GM12864 (cell line): Measurements from ENCODE around the gene MRFAP1.

Experiments used
- DNase-seq: peaks from one replicate; pipeline ENCODE4 v3.0.0-alpha.2; 2011; ENCODE audit warnings: low read depth
- H3K4me3 ChIP-seq: 2 replicates; pipeline ENCODE4 v1.5.1; 2011; ENCODE audit warnings: mild to moderate bottlenecking, low read depth, low read length, control low read depth
- TF ChIP-seq, protein P1 (sequence below): IDR thresholded peaks from 2 replicates; pipeline ENCODE4 v1.5.1; 2011; ENCODE audit warnings: low read depth, mild to moderate bottlenecking, moderate library complexity, low read length, control low read depth, inconsistent platforms; ENCODE audit errors: missing control alignments

MRFAP1 gene

DNA sequence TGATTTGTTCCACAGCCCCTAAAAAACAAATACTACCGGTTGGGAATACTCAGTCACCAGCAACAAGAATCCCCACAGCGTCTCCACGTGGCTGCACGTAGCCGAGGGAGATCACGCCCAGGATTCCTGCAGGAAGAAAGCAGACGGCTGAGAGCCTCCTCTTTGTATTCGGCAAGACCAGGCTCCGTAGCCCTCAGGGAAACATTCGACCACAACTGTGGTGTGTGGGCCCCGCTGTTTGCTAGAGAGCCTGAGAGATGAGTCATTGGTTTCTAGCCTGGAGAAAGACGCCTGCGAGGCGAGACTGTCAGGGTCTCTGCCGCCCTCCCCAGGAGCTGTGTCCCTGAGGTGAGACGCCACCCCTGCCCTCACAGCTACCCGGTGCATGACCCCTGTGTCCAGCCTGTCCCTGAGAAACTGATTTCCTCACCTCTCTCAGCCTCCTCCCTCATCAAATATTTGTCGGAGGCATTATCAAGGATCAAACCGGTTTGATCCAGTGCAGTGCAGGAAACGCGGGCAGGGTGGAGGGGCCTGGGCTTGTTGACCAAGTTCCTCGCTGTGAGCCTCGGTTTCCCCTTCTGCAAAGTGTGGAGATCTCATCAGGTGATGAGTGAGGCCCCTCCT is 48.5 kb downstream of the MRFAP1 start:
- H3K4me3 ChIP-seq = no peak overlapping the region
- TF ChIP-seq, protein P1, sequence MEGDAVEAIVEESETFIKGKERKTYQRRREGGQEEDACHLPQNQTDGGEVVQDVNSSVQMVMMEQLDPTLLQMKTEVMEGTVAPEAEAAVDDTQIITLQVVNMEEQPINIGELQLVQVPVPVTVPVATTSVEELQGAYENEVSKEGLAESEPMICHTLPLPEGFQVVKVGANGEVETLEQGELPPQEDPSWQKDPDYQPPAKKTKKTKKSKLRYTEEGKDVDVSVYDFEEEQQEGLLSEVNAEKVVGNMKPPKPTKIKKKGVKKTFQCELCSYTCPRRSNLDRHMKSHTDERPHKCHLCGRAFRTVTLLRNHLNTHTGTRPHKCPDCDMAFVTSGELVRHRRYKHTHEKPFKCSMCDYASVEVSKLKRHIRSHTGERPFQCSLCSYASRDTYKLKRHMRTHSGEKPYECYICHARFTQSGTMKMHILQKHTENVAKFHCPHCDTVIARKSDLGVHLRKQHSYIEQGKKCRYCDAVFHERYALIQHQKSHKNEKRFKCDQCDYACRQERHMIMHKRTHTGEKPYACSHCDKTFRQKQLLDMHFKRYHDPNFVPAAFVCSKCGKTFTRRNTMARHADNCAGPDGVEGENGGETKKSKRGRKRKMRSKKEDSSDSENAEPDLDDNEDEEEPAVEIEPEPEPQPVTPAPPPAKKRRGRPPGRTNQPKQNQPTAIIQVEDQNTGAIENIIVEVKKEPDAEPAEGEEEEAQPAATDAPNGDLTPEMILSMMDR = no peak
- no peak for DNase-seq

DNA sequence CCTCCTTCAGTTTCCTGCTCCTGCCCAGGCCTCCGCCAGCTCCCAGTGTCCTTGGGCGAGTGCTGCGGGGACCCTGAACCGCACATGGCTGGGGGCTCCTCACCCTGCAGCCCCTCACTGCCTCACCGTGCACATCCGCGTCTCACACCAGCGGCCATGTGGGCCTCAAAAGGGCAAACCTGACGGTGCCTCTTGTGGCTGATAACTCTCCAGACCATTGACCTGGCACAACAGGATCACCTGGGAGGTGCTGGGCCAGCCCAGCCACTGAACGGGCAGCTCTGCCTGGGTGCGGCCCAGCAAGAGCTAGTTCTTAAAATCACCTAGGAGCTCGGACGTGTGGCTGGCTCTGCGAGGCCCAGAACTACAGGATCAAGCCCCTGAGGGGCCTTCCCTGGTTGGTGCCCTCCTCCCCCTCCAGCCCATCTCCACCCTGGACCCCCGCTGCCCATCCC is 49.0 kb downstream of the MRFAP1 start:
- TF ChIP-seq, protein P1 = no peak
- H3K4me3 ChIP-seq = no peak overlapping the region
- DNase-seq = no peak
